Liver (tissue), 2 donors: ENCODE measurements around the gene ENPP1.

Experiments used
- FOXA1 ChIP-seq: IDR thresholded peaks from 2 replicates; pipeline ENCODE4 v1.6.1; 2016; ENCODE audit warnings: antibody characterized with exemption
- TAF1 ChIP-seq: conservative IDR thresholded peaks from 2 replicates; pipeline ENCODE4 v1.6.1; 2016; ENCODE audit warnings: antibody characterized with exemption, mild to moderate bottlenecking
- donor health status: healthy.

DNA sequence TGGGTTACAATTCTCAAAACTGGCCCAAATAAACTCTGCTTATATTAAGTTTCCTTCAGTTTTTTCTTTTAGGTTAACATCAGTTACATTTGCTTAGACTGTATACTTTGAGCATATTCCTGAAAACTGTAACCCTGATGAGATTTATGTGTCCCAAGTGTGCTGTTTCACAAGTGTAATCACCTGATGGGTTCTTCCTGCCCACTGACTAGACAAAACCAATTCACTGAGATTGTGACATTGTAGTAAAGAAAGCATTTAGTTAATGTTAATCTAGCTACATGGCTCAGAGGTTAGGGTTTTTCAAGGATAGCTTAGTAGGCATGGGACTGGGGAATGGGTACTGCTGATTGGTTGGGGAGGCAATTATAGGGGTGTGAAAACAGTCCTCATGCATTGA lies 89.8 kb downstream of the ENPP1 start:
- no peak for TF ChIP-seq TAF1
- no peak for TF ChIP-seq FOXA1
